Measurements from ENCODE around the gene TAGLN3.

TAGLN3 gene

GRCh38 chr3:112009670-112010069, 10.9 kb downstream of the TAGLN3 start:
- TF ChIP-seq CTCF (IDR thresholded peaks at IDR 0.05; ENCODE audit: borderline replicate concordance, insufficient read depth, low read depth, low read length): no peak
- no peak overlapping the region for H3K4me3 ChIP-seq (ENCODE audit: low read depth, low read length)

- no peak for TF ChIP-seq CTCF (IDR thresholded peaks at IDR 0.05; ENCODE audit: borderline replicate concordance, insufficient read depth, low read depth, low read length)
- H3K4me3 ChIP-seq (ENCODE audit: low read depth, low read length): no peak overlapping the region
Observed at GRCh38 chr3:112010636-112011035, 11.9 kb downstream of the TAGLN3 start.

- TF ChIP-seq CTCF (IDR thresholded peaks at IDR 0.05; ENCODE audit: borderline replicate concordance, insufficient read depth, low read depth, low read length): no peak
Observed at GRCh38 chr3:112011376-112011940, 12.7 kb downstream of the TAGLN3 start.

GRCh38 chr3:112012205-112012992, 13.7 kb downstream of the TAGLN3 start:
- TF ChIP-seq CTCF (IDR thresholded peaks at IDR 0.05; ENCODE audit: borderline replicate concordance, insufficient read depth, low read depth, low read length): no peak
- no peak overlapping the region for H3K4me3 ChIP-seq (ENCODE audit: low read depth, low read length)

More at GRCh38 chr3:112011376-112011940, 12.7 kb downstream of the TAGLN3 start:
- no peak overlapping the region for H3K4me3 ChIP-seq (ENCODE audit: low read depth, low read length)

- TF ChIP-seq CTCF (IDR thresholded peaks at IDR 0.05; ENCODE audit: borderline replicate concordance, insufficient read depth, low read depth, low read length): peak; percentile 59; the same call in 1 of the 2 replicates
- H3K4me3 ChIP-seq (ENCODE audit: low read depth, low read length): no peak overlapping the region
Observed at GRCh38 chr3:112013058-112013783, 14.5 kb downstream of the TAGLN3 start.

GRCh38 chr3:112013784-112014143, 15.0 kb downstream of the TAGLN3 start:
- TF ChIP-seq CTCF (IDR thresholded peaks at IDR 0.05; ENCODE audit: borderline replicate concordance, insufficient read depth, low read depth, low read length): no peak

More at GRCh38 chr3:112013784-112014143, 15.0 kb downstream of the TAGLN3 start:
- no peak overlapping the region for H3K4me3 ChIP-seq (ENCODE audit: low read depth, low read length)
